Ascending aorta (tissue), 2 donors: ENCODE measurements around the gene ERI2. TPM values are rescaled to one million over a fixed set of nuclear protein-coding genes. Genes with fewer than 3 reads are reported as not detected.
A peak's percentile ranks its signal among the peaks of the same experiment; 100 is the strongest.
"Not testable (repeated sequence)": the region's sequence is repeated elsewhere in the genome, so short reads cannot be mapped to it uniquely, and the experiment has no call there.

Experiments
- DNase-seq, 2 donors: peaks; one replicate each; pipeline ENCODE4 v3.0.0-alpha.2; 2019; ENCODE audit warnings: low spot score in 2 of 2
- H3K27ac ChIP-seq, 2 donors: fragments of 200-600 bp; sonication (generic); one replicate each; pipeline ENCODE4 v1.5.1; 2016 to 2017; ENCODE audit warnings: mild to moderate bottlenecking in 1 of 2
- H3K27me3 ChIP-seq: fragments of 200-600 bp; sonication (generic); one replicate; pipeline ENCODE4 v1.5.1; 2017
- H3K36me3 ChIP-seq, 2 donors: fragments of 200-600 bp; sonication (generic); one replicate each; pipeline ENCODE4 v1.5.1; 2016
- H3K4me1 ChIP-seq, 2 donors: fragments of 200-600 bp; sonication (generic); one replicate each; pipeline ENCODE4 v1.5.1; 2016 to 2017; ENCODE audit warnings: mild to moderate bottlenecking in 1 of 2
- H3K4me3 ChIP-seq, 2 donors: fragments of 200-600 bp; sonication (generic); one replicate each; pipeline ENCODE4 v1.5.1; 2016 to 2017; ENCODE audit warnings: mild to moderate bottlenecking in 1 of 2
- H3K9me3 ChIP-seq, 2 donors: fragments of 200-600 bp; sonication (generic); one replicate each; pipeline ENCODE4 v1.5.1; 2016
- CTCF ChIP-seq, 3 experiments: fragments of 200-600 bp in 2 of 3; fragments of 450-650 bp in 1 of 3; sonication (generic) in 2 of 3; IDR thresholded peaks; one replicate each; pipeline ENCODE4 v1.5.1; 2016 to 2019; ENCODE audit warnings: antibody characterized with exemption in 3 of 3, mild to moderate bottlenecking in 1 of 3, moderate library complexity in 1 of 3
- intact Hi-C: fragments of 100-400 bp; cut with DNase I; formaldehyde crosslinking; loops from one replicate; pipeline ENCODE4 v1.15.1; 2023
- total RNA-seq: library from RNA; depleted of rRNA; stranded (reverse); fragments of >200 nt; gene quantifications from one replicate; pipeline ENCODE4 v1.1.0, GENCODE V29; 2016

Gene ERI2
- total RNA-seq, 1 donor from 2014 or later, result not detected

DNA sequence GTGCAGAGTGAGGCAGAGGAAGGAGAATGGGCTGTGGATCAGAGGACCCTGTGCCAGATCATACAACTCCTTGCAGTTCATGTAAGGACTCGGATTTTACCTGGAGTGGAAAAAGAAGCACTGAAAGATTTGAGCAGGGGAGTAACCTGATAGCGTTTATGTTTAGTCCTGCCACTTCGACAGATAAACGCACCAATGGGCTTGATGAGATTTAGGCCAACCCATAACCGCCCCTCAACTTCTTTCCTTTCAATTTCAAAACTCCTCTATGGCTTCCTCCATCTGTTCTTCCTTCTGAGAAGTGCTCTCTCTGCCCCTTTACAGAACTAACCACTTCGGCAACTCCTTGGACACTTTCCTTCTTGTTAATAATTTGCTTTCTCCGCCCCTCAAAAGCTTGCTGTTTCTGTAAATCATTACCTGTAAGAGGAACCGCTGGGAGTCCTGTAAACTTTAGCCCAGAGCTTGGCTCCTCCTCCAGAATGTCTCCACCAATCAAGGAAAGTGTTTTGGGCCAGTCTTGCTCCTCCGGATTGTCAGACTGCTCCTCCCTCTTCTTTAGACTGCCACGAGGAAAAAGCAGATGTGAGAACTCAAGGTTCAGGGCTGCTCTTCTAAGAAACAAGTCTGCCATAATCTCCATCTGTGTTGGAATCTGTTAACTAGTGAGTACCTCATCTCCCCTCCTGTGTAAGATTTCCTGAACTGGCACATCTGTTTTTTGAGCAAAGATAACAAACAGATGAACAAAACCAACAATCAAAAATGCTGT lies 42.6 kb downstream of the ERI2 start, which contains the start of gene ACSM3:
Gene ACSM3, plus strand, starts transcription at position 554 of the 772 bp plus-strand sequence. CDS start 6,021 bp downstream, outside the sequence.
- Histone ChIP-seq H3K4me3 (peak within 1 kb of the TSS; percentile 37 to 58), H3K27me3 (no peaks in the 10 kb centered on the region), H3K9me3 (no peaks in the 10 kb centered on the region), H3K36me3 (no peaks in the 10 kb centered on the region), H3K4me1 (no peaks in the 10 kb centered on the region), H3K27ac (peak within 1 kb of the TSS; percentile 34 to 67)
- no peak for TF ChIP-seq CTCF (IDR thresholded peaks at IDR 0.05)
- intact Hi-C loops, result no loop called here
- peak in 1 of 2 donors; percentile 70 for DNase-seq

DNA sequence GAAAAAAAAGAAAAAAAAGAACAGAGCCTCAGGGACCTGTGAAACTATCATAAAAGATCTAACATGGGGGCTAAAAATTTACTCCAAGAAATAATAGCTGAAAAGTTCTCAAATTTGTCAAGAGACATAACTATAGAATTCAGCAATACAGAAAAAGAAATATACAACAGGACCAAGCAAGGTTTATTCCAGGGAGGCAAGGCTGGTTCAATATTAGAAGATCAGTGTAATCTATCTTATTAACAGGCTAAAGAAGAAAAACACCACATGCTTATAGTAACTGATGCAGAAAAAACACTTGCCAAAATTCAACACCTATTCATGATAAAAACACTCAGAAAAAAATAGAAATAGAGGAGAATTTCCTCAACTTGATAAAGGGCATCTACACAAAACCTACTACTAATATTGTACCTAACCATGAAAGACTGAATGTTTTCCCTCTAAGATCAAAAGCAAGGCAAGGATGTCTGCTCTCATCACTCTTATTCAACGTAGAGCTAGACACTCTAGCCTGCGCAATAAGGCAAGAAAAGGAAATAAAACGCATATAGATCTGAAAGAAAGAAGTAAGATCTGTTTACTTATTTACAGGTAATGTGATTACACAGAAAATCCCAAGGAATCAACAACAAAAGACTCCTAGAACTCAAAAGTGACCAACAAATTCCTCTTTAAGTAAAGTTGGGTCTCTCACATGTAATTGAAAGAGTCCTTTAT lies 43.7 kb downstream of the ERI2 start:
- Histone ChIP-seq H3K36me3 (no peaks in the 10 kb centered on the region), H3K27me3 (no peaks in the 10 kb centered on the region), H3K4me1 (no peaks in the 10 kb centered on the region), H3K9me3 (no peaks in the 10 kb centered on the region), H3K4me3 (no peak overlapping the region), H3K27ac (no peak overlapping the region)
- no peak for TF ChIP-seq CTCF (IDR thresholded peaks at IDR 0.05)
- DNase-seq, result no peak
- intact Hi-C loops, result no loop called here

DNA sequence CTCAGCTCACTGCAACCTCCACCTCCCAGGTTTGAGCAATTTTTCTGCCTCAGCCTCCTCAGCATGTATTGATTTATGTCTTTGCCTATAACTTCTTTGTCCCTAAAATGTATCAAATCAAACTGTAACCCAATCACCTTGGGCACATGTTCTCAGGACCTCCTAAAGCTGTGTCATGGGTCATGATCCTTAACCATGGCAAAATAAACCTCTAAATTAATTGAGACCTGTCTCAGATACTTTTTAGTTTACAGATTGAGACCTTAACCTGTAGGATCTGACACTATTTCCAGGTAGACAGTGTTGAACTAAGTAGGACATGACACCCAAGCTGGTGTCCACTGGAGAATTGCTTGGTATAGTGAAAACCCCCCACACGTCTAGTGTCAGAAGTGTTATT lies 45.1 kb downstream of the ERI2 start:
- no peak for TF ChIP-seq CTCF (IDR thresholded peaks at IDR 0.05)
- no peak for DNase-seq

DNA sequence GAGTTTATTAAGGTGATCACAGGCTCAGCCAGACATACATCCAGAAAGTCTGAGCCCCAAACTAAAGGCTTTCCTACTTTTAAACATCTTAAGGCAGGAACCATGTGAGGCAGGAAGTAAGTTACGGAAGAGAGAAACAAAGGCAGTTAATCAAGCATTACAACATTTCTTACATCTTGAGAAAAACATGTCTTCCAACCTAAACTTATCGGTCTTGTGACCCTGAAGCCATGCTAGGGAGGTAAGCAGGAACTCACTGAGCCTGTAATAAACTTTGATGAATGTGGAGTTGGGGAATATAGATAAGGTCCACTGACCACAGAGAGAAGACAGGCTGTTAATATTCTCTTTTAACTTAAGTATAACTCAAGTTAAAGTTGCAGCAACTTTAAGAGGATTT lies 45.9 kb downstream of the ERI2 start:
- Histone ChIP-seq H3K9me3 (no peaks in the 10 kb centered on the region), H3K36me3 (no peaks in the 10 kb centered on the region), H3K27ac (no peak overlapping the region), H3K4me3 (no peak overlapping the region), H3K27me3 (no peaks in the 10 kb centered on the region), H3K4me1 (no peaks in the 10 kb centered on the region)
- no peak for TF ChIP-seq CTCF (IDR thresholded peaks at IDR 0.05)
- no peak for DNase-seq
- intact Hi-C loops, result no loop called here

More for the DNA sequence above, 45.1 kb downstream of the ERI2 start:
- no peaks in the 10 kb centered on the region for H3K27me3 ChIP-seq
- H3K36me3 ChIP-seq, result no peaks in the 10 kb centered on the region
- H3K4me3 ChIP-seq, result no peak overlapping the region
- intact Hi-C loops, result no loop called here
- no peaks in the 10 kb centered on the region for H3K9me3 ChIP-seq
- no peaks in the 10 kb centered on the region for H3K4me1 ChIP-seq
- no peak overlapping the region for H3K27ac ChIP-seq

DNA sequence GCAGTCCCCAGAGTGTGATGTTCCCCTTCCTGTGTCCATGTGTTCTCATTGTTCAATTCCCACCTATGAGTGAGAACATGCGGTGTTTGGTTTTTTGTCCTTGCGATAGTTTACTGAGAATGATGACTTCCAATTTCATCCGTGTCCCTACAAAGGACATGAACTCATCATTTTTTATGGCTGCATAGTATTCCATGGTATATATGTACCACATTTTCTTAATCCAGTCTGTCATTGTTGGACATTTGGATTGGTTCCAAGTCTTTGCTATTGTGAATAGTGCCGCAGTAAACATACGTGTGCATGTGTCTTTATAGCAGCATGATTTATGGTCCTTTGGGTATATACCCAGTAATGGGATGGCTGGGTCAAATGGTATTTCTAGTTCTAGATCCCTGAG lies 50.5 kb downstream of the ERI2 start:
- intact Hi-C loops, H3K9me3 ChIP-seq, H3K27me3 ChIP-seq, H3K4me1 ChIP-seq, DNase-seq, H3K27ac ChIP-seq, H3K4me3 ChIP-seq, H3K36me3 ChIP-seq: not testable (repeated sequence)

DNA sequence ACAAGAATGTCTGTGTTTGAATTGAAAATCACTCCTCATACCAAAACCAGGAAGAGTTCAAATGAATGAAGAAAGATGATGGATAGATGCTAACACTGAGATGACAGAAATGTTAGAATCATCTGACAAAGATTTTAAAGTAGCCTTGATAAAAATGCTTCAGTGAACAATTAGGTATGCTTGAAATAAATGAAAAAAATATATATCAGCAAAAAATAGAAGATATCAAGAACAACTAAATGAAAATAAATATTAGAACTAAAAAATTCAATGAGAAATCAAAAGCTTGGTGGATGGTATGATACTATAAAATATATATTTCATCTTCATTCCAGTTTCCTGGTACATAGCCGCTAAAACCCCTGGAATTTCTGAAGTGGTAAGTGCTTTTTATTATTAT lies 51.0 kb downstream of the ERI2 start:
- no peak for DNase-seq
- Histone ChIP-seq H3K4me1 (no peaks in the 10 kb centered on the region), H3K36me3 (no peaks in the 10 kb centered on the region), H3K9me3 (no peaks in the 10 kb centered on the region), H3K27me3 (no peaks in the 10 kb centered on the region), H3K27ac (no peak overlapping the region), H3K4me3 (no peak overlapping the region)
- intact Hi-C loops, result no loop called here
- TF ChIP-seq CTCF (IDR thresholded peaks at IDR 0.05), result no peak
